Erythroblast (primary cell): Measurements from ENCODE around the gene QRFP.
"Not testable (repeated sequence)": the region's sequence is repeated elsewhere in the genome, so short reads cannot be mapped to it uniquely, and the experiment has no call there.

Source experiments
- DNase-seq, 2 experiments: peaks; one replicate each; lab custom pipeline; 2025; lab: John Stamatoyannopoulos, UW
- GATA1 ChIP-seq: IDR thresholded peaks from 2 replicates; pipeline ENCODE4 v1.6.1; 2011; ENCODE audit warnings: low read depth, mild to moderate bottlenecking, control low read depth, low read length, moderate library complexity
- POLR2A ChIP-seq: IDR thresholded peaks from 2 replicates; pipeline ENCODE4 v1.6.1; 2011; ENCODE audit warnings: mild to moderate bottlenecking, low read length

QRFP gene

GRCh38 chr9:130864541-130864940 lies 32.1 kb downstream of the QRFP start:
- no peak for DNase-seq
- TF ChIP-seq GATA1, result no peak
- TF ChIP-seq POLR2A, result no peak

DNA sequence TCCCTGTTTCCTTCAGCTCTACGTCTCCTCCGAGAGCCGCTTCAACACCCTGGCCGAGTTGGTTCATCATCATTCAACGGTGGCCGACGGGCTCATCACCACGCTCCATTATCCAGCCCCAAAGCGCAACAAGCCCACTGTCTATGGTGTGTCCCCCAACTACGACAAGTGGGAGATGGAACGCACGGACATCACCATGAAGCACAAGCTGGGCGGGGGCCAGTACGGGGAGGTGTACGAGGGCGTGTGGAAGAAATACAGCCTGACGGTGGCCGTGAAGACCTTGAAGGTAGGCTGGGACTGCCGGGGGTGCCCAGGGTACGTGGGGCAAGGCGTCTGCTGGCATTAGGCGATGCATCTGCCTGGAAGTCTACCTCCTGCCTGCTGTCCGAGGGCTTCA lies 33.9 kb downstream of the QRFP start:
- TF ChIP-seq POLR2A, result no peak
- TF ChIP-seq GATA1, result no peak
- no peak for DNase-seq

GRCh38 chr9:130862217-130862616 lies 34.4 kb downstream of the QRFP start:
- no peak for TF ChIP-seq GATA1
- TF ChIP-seq POLR2A, result no peak
- no peak for DNase-seq

GRCh38 chr9:130861372-130862180 lies 35.0 kb downstream of the QRFP start:
- TF ChIP-seq POLR2A (no peak), GATA1 (no peak)
- DNase-seq, result no peak

- no peak for DNase-seq
- no peak for TF ChIP-seq POLR2A
- no peak for TF ChIP-seq GATA1
Observed at GRCh38 chr9:130860458-130861316, 35.9 kb downstream of the QRFP start.

GRCh38 chr9:130858739-130859705 lies 37.6 kb downstream of the QRFP start:
- TF ChIP-seq POLR2A (no peak), GATA1 (no peak)
- DNase-seq, result no peak

GRCh38 chr9:130857864-130858738 lies 38.5 kb downstream of the QRFP start:
- DNase-seq, result no peak

DNA sequence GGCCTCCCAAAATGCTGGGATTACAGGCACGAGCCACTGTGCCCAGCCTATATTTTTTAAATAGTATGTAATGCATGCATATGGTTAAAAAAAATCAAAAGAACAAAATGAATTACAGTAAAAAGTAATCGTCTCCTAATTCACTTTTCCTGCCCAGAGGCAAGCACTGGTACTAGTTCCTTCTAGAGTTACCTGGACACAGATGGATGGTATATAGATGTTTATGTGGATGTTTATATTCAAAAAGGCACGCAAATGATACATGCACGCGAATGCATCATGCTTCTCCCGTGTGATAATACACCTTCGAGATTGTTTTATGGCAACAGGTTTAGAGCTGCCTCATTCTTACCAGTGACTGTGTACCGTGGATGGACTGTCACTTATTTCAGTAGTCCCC lies 40.1 kb downstream of the QRFP start:
- no peak for TF ChIP-seq GATA1
- no peak for TF ChIP-seq POLR2A
- DNase-seq, result no peak

More at GRCh38 chr9:130857864-130858738, 38.5 kb downstream of the QRFP start:
- TF ChIP-seq POLR2A, result no peak

DNA sequence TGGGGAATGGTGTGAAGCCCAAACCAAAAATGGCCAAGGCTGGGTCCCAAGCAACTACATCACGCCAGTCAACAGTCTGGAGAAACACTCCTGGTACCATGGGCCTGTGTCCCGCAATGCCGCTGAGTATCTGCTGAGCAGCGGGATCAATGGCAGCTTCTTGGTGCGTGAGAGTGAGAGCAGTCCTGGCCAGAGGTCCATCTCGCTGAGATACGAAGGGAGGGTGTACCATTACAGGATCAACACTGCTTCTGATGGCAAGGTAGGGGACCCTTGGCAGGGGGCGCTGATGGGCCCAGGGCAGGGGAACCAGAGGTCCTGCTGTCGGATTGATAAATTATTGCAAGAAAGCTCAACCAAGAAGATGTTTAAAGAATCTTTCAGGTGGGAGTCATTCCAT lies 41.8 kb downstream of the QRFP start:
- no peak for DNase-seq
- TF ChIP-seq POLR2A, result no peak
- no peak for TF ChIP-seq GATA1

GRCh38 chr9:130854092-130854491 lies 42.5 kb downstream of the QRFP start:
- no peak for TF ChIP-seq POLR2A
- TF ChIP-seq GATA1, result no peak
- DNase-seq, result no peak

- no peak for DNase-seq
- TF ChIP-seq POLR2A, result no peak
- TF ChIP-seq GATA1, result no peak
Observed at GRCh38 chr9:130852801-130853200, 43.8 kb downstream of the QRFP start.

DNA sequence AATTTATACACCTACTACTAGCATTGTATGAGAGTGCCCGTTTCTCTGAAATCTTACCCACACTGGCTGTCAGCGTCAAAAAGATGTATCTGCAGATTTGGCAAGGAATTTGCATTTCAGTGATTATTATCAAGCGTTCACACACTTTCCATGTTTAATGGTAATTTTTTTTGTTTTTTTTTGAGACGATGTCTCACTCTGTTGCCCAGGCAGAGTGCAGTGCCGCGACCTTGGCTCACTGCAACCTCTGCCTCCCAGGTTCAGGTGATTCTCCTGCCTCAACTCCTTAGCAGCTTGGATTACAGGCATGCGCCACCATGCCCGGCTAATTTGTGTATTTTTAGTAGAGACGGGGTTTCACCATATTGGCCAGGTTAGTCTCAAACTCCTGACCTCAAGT lies 47.3 kb downstream of the QRFP start:
- no peak for DNase-seq
- TF ChIP-seq POLR2A (no peak), GATA1 (no peak)

GRCh38 chr9:130848514-130848913 lies 48.1 kb downstream of the QRFP start:
- not testable (repeated sequence) for DNase-seq
